ENCODE data around the gene PPP6R2.

Gene PPP6R2

DNA sequence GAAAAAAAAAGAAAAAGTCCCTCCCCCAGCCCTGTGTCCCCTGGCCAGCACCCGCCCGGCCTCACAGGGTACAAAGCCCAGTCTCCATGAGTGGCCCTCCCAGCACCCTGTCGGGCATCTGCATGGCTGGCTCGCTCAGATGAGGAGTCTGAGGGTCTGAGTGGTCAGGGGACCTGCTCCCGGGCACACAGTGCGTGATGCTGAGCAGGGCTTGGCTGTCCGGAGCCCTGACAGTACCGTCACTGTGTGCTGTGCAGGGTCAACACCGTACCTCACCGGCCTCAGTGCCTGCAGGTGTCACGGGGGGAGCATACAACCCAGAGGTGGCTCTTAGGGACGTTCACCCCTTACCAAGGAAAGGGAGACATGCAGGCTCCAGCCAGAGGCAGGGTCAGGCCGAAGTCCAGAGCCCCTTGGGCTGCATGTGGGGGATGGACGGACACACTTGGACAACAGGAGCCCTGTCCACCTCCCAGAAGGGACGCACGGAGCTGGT is 32.1 kb upstream of the PPP6R2 start (continued):
- TF ChIP-seq, protein P1, sequence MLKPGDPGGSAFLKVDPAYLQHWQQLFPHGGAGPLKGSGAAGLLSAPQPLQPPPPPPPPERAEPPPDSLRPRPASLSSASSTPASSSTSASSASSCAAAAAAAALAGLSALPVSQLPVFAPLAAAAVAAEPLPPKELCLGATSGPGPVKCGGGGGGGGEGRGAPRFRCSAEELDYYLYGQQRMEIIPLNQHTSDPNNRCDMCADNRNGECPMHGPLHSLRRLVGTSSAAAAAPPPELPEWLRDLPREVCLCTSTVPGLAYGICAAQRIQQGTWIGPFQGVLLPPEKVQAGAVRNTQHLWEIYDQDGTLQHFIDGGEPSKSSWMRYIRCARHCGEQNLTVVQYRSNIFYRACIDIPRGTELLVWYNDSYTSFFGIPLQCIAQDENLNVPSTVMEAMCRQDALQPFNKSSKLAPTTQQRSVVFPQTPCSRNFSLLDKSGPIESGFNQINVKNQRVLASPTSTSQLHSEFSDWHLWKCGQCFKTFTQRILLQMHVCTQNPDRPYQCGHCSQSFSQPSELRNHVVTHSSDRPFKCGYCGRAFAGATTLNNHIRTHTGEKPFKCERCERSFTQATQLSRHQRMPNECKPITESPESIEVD (tag by site-specific recombination; IDR thresholded peaks at IDR 0.05), result no peak
- TF ChIP-seq ZNF174 (tag by site-specific recombination; IDR thresholded peaks at IDR 0.05), result no peak
- TF ChIP-seq, protein P2, sequence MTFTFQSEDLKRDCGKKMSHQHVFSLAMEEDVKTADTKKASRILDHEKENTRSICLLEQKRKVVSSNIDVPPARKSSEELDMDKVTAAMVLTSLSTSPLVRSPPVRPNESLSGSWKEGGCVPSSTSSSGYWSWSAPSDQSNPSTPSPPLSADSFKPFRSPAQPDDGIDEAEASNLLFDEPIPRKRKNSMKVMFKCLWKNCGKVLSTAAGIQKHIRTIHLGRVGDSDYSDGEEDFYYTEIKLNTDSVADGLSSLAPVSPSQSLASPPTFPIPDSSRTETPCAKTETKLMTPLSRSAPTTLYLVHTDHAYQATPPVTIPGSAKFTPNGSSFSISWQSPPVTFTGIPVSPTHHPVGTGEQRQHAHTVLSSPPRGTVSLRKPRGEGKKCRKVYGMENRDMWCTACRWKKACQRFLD (tag by site-specific recombination; IDR thresholded peaks at IDR 0.05), result no peak
- TF ChIP-seq, protein P3, sequence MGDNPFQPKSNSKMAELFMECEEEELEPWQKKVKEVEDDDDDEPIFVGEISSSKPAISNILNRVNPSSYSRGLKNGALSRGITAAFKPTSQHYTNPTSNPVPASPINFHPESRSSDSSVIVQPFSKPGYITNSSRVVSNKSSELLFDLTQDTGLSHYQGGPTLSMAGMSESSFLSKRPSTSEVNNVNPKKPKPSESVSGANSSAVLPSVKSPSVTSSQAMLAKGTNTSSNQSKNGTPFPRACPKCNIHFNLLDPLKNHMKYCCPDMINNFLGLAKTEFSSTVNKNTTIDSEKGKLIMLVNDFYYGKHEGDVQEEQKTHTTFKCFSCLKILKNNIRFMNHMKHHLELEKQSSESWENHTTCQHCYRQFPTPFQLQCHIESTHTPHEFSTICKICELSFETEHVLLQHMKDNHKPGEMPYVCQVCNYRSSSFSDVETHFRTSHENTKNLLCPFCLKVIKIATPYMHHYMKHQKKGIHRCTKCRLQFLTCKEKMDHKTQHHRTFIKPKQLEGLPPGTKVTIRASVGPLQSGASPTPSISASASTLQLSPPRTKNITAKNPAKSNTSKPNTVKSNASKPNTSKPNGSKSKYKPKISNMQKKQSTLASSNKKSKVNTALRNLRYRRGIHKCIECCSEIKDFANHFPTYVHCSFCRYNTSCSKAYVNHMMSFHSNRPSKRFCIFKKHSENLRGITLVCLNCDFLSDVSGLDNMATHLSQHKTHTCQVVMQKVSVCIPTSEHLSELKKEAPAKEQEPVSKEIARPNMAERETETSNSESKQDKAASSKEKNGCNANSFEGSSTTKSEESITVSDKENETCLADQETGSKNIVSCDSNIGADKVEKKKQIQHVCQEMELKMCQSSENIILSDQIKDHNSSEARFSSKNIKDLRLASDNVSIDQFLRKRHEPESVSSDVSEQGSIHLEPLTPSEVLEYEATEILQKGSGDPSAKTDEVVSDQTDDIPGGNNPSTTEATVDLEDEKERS (tag by site-specific recombination; IDR thresholded peaks at IDR 0.05), result no peak

DNA sequence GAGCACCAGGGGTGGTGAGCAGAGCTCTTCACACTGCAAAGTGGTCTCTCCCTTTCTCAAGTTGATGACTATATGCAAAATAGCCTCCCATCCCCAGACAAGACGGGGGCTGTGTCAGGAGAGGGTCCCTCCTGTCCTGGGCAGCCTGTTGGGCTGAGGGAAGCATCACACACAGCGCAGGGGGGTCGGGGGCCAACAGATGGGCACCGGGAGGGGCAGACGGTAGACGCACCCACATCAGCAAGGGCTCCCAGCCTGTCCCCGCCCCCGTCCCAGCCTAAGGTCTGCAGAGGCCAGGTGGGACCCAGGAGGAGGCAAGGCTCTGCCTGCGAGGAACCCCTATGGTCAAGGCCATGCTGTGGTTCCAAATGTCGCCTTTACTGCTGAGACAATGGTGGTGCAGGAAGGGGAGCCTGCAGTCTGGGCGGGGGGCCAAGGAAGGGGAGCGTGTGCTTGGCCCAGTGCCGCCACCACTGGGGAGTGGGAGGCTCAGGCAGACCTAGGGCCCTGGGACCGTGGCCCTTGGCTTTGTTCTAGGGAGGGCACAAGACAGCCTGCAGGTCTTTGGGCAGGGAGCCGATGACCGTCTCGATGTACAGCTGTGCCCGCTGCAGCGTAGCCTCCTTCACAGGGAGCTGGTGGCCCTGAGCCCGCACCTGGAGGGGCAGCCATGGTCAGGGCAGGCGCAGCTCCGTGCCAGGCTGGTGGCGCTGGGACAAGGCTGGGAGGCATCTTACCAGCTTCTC is 31.3 kb upstream of the PPP6R2 start:
- CTCF ChIA-PET, result interaction anchor here (0.5 to 0.7 kb wide), 2 partner anchors 10 to 39 kb away, joined by 4 to 6 read pairs; no protein-coding TSS in a partner anchor
- Histone ChIP-seq H3K9me3 (ENCODE audit: control insufficient read depth, insufficient read depth, low read depth, low read length) (no peaks in the 10 kb centered on the region), H3K4me3 (ENCODE audit: low read depth, low read length) (no peak overlapping the region), H3K36me3 (ENCODE audit: control insufficient read depth in 2 of 2, insufficient read depth in 1 of 2, low read length in 2 of 2) (no peaks in the 10 kb centered on the region), H3K4me1 (ENCODE audit: control insufficient read depth, insufficient read depth, low read length) (no peaks in the 10 kb centered on the region), H3K27ac (ENCODE audit: extremely low read depth, low read depth, low read length) (no peak overlapping the region)
- POLR2A ChIA-PET, result interaction anchor here (0.6 kb wide), 1 partner anchor 18 kb away, joined by 3 read pairs; no protein-coding TSS in a partner anchor
- TF ChIP-seq ZNF670 (tag by site-specific recombination; IDR thresholded peaks at IDR 0.05; ENCODE audit: low read depth) (no peak), ZNF624 (tag by site-specific recombination; IDR thresholded peaks at IDR 0.05) (no peak), ZIC2 (tag by site-specific recombination; IDR thresholded peaks at IDR 0.05) (peak; percentile 78), ZNF777 (tag by site-specific recombination; IDR thresholded peaks at IDR 0.05; ENCODE audit: borderline replicate concordance) (no peak), ZNF37A (tag by site-specific recombination; IDR thresholded peaks at IDR 0.05) (no peak), ZFHX2 (tag by site-specific recombination; conservative IDR thresholded peaks at IDR 0.05) (0 out of 2 replicates have a peak, but pooled peaks have one; percentile 6), KLF8 (tag by site-specific recombination; IDR thresholded peaks at IDR 0.05) (no peak), ZNF560 (tag by site-specific recombination; IDR thresholded peaks at IDR 0.05; ENCODE audit: borderline replicate concordance) (no peak), GLIS2 (tag by site-specific recombination; IDR thresholded peaks at IDR 0.05) (0 out of 2 replicates have a peak, but pooled peaks have one; percentile 39), FEZF1 (tag by site-specific recombination; IDR thresholded peaks at IDR 0.05) (no peak), HOXC10 (CRISPR knock-in tag; IDR thresholded peaks at IDR 0.05) (no peak), ZNF223 (tag by site-specific recombination; IDR thresholded peaks at IDR 0.05) (peak; percentile 81; the same call in 1 of the 2 replicates), ZNF629 (tag by site-specific recombination; IDR thresholded peaks at IDR 0.05) (no peak), ZNF114 (tag by site-specific recombination; IDR thresholded peaks at IDR 0.05) (no peak)
- TF ChIP-seq, protein P4, sequence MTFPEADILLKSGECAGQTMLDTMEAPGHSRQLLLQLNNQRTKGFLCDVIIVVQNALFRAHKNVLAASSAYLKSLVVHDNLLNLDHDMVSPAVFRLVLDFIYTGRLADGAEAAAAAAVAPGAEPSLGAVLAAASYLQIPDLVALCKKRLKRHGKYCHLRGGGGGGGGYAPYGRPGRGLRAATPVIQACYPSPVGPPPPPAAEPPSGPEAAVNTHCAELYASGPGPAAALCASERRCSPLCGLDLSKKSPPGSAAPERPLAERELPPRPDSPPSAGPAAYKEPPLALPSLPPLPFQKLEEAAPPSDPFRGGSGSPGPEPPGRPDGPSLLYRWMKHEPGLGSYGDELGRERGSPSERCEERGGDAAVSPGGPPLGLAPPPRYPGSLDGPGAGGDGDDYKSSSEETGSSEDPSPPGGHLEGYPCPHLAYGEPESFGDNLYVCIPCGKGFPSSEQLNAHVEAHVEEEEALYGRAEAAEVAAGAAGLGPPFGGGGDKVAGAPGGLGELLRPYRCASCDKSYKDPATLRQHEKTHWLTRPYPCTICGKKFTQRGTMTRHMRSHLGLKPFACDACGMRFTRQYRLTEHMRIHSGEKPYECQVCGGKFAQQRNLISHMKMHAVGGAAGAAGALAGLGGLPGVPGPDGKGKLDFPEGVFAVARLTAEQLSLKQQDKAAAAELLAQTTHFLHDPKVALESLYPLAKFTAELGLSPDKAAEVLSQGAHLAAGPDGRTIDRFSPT (tag by site-specific recombination; IDR thresholded peaks at IDR 0.05), result 0 out of 2 replicates have a peak, but pooled peaks have one; percentile 28
